OCI-LY3 (cell line): Measurements from ENCODE around the gene TSGA10IP.

Source experiments
- EZH2phosphoT487 ChIP-seq: fragments of 200-600 bp; shearing (Covaris generic); IDR thresholded peaks from 2 replicates; pipeline ENCODE4 v1.6.1; 2018; ENCODE audit warnings: antibody characterized with exemption, mixed run types, low read depth
- TF ChIP-seq, protein P1 (sequence below): fragments of 200-600, 300-600 bp; sonication (generic); IDR thresholded peaks from 2 replicates; pipeline ENCODE4 v1.5.1; 2014; ENCODE audit warnings: antibody characterized with exemption, low read length, low read depth

- TF ChIP-seq, protein P1, sequence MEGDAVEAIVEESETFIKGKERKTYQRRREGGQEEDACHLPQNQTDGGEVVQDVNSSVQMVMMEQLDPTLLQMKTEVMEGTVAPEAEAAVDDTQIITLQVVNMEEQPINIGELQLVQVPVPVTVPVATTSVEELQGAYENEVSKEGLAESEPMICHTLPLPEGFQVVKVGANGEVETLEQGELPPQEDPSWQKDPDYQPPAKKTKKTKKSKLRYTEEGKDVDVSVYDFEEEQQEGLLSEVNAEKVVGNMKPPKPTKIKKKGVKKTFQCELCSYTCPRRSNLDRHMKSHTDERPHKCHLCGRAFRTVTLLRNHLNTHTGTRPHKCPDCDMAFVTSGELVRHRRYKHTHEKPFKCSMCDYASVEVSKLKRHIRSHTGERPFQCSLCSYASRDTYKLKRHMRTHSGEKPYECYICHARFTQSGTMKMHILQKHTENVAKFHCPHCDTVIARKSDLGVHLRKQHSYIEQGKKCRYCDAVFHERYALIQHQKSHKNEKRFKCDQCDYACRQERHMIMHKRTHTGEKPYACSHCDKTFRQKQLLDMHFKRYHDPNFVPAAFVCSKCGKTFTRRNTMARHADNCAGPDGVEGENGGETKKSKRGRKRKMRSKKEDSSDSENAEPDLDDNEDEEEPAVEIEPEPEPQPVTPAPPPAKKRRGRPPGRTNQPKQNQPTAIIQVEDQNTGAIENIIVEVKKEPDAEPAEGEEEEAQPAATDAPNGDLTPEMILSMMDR: no peak
- no peak for TF ChIP-seq EZH2phosphoT487
Observed at GRCh38 chr11:65912845-65913244, 32.4 kb upstream of the TSGA10IP start.
